Thymus (tissue), 11 donors: ENCODE results near the gene PDGFA. TPM values are rescaled to one million over a fixed set of nuclear protein-coding genes. Genes with fewer than 3 reads are reported as not detected.
A peak's percentile ranks its signal among the peaks of the same experiment; 100 is the strongest.

Source experiments
- DNase-seq, 9 donors: peaks; one replicate each; pipeline ENCODE4 v3.0.0-alpha.2; 2013; ENCODE audit warnings: low spot score in 9 of 9, low read depth in 6 of 9, missing footprints in 1 of 9
- H3K27ac ChIP-seq, 2 donors: one replicate each; pipeline ENCODE4 v1.5.1; 2013; ENCODE audit warnings: control low read depth in 1 of 2, low read depth in 1 of 2, low read length in 1 of 2, mild to moderate bottlenecking in 1 of 2, moderate library complexity in 1 of 2
- H3K27me3 ChIP-seq, 2 donors: one replicate each; pipeline ENCODE4 v1.5.1; 2013; ENCODE audit warnings: low read length in 1 of 2; ENCODE audit not compliant: control insufficient read depth in 2 of 2, insufficient read depth in 1 of 2
- H3K36me3 ChIP-seq, 2 donors: one replicate each; pipeline ENCODE4 v1.5.1; 2013; ENCODE audit warnings: low read length in 1 of 2, mild to moderate bottlenecking in 1 of 2, moderate library complexity in 1 of 2; ENCODE audit not compliant: control insufficient read depth in 2 of 2, insufficient read depth in 2 of 2
- H3K4me1 ChIP-seq, 2 donors: one replicate each; pipeline ENCODE4 v1.5.1; 2013; ENCODE audit warnings: low read length in 2 of 2; ENCODE audit not compliant: control insufficient read depth in 2 of 2, insufficient read depth in 2 of 2
- H3K4me3 ChIP-seq, 2 donors: one replicate each; pipeline ENCODE4 v1.5.1; 2013; ENCODE audit warnings: low read length in 2 of 2, control low read depth in 1 of 2, mild to moderate bottlenecking in 1 of 2
- H3K9me3 ChIP-seq, 2 donors: one replicate each; pipeline ENCODE4 v1.5.1; 2013; ENCODE audit warnings: low read length in 1 of 2, mild to moderate bottlenecking in 1 of 2; ENCODE audit not compliant: control insufficient read depth in 2 of 2, insufficient read depth in 1 of 2
- WGBS: extraction: QIAGEN DNeasy Blood & Tissue Kit; methylation state at CpG from one replicate; pipeline ENCODE4 v1.1.7; 2013; 5-methylcytosine and 5-hydroxymethylcytosine counted together
- polyA plus RNA-seq: library from polyadenylated mRNA; stranded (reverse); fragments of 200-250 nt; gene quantifications from one replicate; pipeline ENCODE4 v1.2.3, GENCODE V29; 2013
- total RNA-seq: library from RNA; stranded (reverse); fragments of 120-200 nt; gene quantifications from one replicate; pipeline ENCODE4 v1.2.4, GENCODE V29; 2013
- donor health status: healthy.

PDGFA gene
- total and polyA plus RNA-seq, 2 donors = 8.1 to 15.1 TPM

DNA sequence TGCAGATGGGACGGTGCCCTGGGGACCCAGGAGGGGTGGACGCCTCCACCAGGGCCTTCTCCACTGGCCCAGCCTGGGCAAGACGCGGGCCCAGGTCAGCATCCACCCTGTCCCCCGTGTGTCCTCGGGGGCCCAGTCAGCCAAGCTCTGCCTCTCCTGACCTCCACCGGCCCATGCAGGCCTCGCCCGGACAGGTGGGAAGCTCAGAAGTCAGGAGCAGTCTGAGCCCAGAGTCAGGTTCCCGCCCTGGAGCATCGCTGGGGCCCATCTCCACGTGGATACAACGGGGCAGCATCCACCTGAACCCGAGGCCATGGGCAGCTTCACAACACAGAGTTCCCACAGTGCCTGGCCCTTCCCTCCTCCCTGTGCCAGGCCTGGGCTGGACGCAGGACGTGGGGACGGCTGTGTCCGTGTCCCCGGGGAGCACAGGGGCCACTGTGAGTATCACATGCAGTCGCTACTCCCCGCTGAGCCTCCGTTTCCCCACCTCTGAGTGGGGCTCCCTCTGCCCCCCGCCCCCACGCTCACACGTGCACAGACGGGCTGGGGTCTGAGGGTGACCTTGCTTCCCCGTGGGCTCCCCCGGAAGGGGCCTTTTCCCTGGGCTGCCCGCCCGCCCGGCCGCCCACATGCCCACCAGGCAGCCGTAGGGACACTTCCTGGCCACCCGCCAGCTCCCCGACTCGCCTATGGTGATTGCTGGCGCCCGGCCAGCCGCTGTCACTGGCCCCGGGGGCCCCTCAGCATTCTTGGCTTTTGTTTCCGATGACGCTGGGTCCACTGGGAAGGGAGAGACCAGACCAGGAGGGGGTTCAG is 64.3 kb downstream of the PDGFA start:
- H3K4me3 ChIP-seq = no peak overlapping the region
- peak in 1 of 9 donors; percentile 8 for DNase-seq
- H3K36me3 ChIP-seq = no peaks in the 10 kb centered on the region
- H3K9me3 ChIP-seq = no peaks in the 10 kb centered on the region
- H3K4me1 ChIP-seq = peaks cover 3 to 30% of the 10 kb centered on the region in 2 donors
- peaks cover 2 to 40% of the 10 kb centered on the region in 2 donors for H3K27me3 ChIP-seq
- H3K27ac ChIP-seq = no peak overlapping the region
- WGBS = 82% methylated on average over 42 of the region's 42 CpGs

DNA sequence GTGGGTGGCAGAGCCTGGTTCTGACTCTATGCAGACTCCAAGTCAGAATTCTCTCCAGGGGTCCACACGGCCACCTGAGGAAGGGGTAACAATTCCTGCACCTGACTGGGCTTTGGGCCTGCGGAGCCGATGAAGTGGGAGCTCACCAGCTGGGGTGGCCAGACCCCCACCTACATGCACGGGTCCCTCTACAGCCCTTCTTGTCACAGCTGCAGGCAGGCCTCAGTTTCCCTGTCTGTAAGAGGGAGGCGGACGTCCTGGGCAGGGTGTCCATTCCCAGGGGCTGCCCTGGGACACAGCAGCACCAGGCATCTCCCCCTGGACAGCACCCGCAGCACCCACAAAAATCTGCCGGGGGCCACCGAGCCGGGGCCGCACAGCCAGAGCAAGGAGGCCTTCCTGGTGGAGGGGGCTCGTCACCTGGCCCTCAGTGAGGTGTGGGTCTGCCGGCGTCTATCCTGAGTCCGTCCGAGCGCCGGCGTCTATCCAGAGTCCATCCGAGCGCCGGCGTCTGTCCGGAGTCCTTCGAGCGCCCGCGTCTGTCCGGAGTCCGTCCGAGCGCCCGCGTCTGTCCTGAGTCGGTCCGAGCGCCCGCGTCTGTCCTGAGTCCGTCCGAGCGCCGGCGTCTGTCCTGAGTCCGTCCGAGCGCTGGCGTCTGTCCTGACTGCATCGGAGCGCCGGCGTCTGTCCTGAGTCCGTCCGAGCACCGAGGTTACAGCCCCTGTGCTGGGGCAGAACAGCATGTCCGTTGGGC is 65.1 kb downstream of the PDGFA start:
- H3K9me3 ChIP-seq = no peaks in the 10 kb centered on the region
- H3K27me3 ChIP-seq = peaks cover 2 to 45% of the 10 kb centered on the region in 2 donors
- H3K36me3 ChIP-seq = no peaks in the 10 kb centered on the region
- 95% methylated on average over 56 of the region's 56 CpGs for WGBS
- DNase-seq = no peak
- peaks cover 3 to 35% of the 10 kb centered on the region in 2 donors for H3K4me1 ChIP-seq
- no peak overlapping the region for H3K27ac ChIP-seq
- no peak overlapping the region for H3K4me3 ChIP-seq

DNA sequence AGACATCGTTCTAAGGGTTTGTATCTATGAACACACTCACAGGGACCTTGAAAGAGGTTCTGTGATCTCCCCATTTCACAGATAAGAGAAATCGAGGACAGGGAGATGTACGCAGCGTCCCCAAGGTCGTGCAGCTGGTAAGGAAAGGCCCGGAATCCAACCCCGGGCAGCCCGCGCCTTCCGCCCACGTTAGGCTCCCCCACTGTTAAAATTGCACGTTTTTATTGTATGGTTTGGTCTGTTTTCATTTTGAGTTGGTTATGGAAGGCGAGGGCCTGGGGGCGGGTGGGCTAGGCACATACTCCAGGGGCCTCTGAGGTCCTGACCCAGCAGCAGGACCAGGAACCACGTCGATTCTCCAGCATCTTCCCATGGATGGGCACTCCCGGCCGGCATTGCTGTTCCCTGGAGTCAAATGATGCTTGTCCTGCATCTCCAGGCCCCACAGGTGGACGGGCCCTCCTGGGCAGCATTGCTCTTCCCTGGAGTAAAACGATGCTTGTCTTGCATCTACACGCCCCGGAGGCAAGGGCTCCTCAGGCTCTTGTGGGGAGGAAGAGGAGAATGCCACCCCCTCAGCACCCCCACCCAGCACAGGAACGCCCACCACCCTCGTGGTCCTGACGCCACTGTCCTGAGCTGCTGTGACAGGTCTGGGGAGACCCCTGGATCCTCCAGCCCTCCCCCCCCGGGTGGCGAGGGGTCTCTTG is 65.9 kb downstream of the PDGFA start:
- Histone ChIP-seq H3K36me3 (no peaks in the 10 kb centered on the region), H3K27ac (no peak overlapping the region), H3K9me3 (no peaks in the 10 kb centered on the region), H3K4me1 (peaks cover 3 to 40% of the 10 kb centered on the region in 2 donors), H3K4me3 (no peak overlapping the region), H3K27me3 (peaks cover 2 to 45% of the 10 kb centered on the region in 2 donors)
- DNase-seq = no peak
- 95% methylated on average over 27 of the region's 27 CpGs for WGBS

DNA sequence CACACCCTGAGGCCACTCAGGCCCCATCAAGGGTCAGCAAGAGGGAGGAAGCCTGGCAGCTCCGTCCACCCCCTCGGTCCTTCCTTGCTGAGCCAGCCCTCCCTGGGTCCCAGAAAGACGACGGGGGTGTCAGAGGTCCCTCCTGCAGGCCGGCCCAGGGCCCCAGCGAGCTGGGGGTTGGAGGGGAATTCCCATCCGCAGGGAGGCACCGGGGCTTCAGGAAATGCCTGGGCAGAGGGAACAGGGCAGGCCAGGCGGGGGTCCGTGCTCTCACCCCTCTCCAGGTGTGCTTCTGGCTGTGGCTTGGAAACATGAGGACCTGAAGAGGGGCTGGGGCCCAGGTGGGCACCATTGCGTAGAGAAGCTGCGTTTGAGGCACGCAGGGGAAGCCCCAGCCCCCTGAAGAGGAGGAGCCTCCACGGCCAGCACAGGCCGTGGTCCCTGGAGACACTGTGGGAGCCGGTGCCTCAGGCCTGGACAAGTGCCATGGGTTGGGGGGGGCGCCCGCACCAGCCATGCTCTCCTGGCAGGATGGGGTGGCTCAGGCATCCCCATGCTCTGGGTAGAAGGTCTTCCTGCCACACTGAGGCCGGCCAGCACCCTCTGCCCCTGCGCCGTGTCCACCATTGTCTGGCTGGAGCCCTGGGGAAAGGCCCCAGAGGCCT is 66.7 kb downstream of the PDGFA start:
- Histone ChIP-seq H3K36me3 (no peaks in the 10 kb centered on the region), H3K27ac (no peak overlapping the region), H3K27me3 (peaks cover 2 to 45% of the 10 kb centered on the region in 2 donors), H3K4me3 (no peak overlapping the region), H3K4me1 (peaks cover 3 to 40% of the 10 kb centered on the region in 2 donors), H3K9me3 (no peaks in the 10 kb centered on the region)
- no peak for DNase-seq
- WGBS = 72% methylated on average over 21 of the region's 21 CpGs

DNA sequence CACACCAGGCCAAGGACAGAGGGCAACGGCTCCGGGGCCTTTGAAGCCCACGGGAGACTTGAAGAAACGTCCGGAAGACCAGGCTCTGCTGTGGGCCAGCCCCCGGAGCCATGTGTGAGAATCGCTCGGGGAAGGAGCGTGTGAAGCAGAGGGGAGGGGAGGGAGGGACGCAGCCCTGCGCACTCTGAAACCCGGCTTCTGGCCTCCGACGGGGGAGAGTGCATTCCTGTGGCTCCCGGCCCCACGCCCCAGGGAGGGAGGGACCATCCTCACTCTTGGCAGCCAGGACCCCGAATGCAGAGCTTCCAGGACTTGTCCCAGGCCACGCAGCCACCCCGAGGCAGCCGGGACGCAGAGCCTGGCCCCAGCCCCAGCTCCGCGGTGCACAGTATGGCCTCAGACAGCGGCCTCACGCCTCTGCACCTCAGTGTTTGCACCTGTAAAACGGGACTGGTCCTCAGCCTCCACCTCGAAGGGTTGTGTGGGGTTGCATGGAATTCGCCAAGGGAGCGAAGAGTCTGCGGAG is 67.4 kb downstream of the PDGFA start:
- no peak overlapping the region for H3K4me3 ChIP-seq
- peak in 1 of 9 donors; percentile 24 for DNase-seq
- WGBS = 34% methylated on average over 30 of the region's 30 CpGs
- H3K36me3 ChIP-seq = no peaks in the 10 kb centered on the region
- H3K27me3 ChIP-seq = peaks cover 2 to 45% of the 10 kb centered on the region in 2 donors
- H3K9me3 ChIP-seq = no peaks in the 10 kb centered on the region
- peaks cover 3 to 40% of the 10 kb centered on the region in 2 donors for H3K4me1 ChIP-seq
- H3K27ac ChIP-seq = no peak overlapping the region

DNA sequence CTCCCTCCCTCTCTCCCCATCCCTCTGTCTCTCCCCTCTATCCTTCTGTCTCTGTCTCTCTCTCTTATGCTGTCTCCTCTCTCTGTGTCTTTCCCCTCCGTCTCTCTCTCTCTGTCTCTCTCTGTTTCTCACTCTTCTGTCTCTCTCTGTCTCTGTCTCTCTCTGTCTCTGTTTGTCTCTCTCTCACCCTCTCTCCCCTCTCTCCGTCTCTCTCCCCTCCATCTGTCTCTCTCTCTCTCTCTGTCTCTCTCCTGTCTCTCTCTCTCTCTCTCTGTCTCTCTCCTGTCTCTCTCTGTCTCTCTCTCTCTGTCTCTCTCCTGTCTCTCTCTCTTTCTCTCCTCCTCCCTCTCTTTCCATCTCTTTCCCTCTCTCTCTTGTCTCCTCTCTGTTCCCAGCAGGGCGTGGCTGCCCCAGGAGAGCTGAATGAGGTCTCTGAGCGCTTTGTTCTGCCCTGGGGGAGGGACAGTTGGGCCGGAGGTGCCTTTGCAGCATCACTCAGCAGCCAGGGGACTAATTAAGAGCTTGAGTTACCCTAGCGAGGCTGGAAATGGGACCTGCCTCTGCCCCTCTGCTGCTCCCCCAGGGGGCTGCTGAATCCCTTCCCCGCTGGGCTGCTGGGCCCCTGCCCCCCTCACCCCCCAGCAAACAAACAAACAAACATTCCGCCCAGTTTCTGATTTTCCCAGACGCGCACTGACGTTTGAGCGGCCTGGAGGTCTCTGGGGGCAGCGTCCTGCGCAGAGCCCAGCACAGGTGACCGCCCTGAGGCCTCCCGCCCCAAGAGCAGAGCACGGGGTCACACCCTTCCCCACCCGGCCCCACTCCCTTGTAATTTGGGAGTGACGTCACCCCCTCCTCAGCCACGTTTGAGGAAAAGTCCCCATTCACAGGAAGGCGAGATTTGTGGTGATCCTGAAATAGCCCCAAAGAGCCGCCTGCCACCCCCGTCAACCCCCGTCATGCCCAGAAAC is 68.1 kb downstream of the PDGFA start:
- 64% methylated on average over 24 of the region's 24 CpGs for WGBS
- Histone ChIP-seq H3K36me3 (no peaks in the 10 kb centered on the region), H3K27ac (no peak overlapping the region), H3K9me3 (no peaks in the 10 kb centered on the region), H3K4me1 (peaks cover 3 to 40% of the 10 kb centered on the region in 2 donors), H3K27me3 (peaks cover 2 to 45% of the 10 kb centered on the region in 2 donors), H3K4me3 (no peak overlapping the region)
- no peak for DNase-seq

DNA sequence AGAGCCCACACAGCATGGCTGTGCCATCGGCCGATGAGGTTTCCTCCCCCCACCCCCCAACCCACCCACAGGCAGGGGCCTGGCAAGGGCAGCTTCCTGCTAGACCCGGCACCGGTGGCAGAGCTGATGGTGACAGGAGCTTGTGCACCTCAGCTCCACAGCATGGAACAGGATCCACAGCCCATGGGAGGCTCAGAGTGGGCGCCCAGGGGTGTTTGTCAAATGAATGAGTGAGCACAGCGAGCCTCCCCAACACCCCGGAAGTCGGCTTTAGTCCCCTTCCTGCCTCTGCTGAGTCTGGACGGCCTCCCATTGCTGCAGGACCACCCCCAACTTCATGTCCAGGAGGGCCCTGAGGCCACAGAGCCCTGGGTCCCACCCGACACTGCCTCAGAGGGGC is 68.9 kb downstream of the PDGFA start:
- DNase-seq = peak in 1 of 9 donors; percentile 27

DNA sequence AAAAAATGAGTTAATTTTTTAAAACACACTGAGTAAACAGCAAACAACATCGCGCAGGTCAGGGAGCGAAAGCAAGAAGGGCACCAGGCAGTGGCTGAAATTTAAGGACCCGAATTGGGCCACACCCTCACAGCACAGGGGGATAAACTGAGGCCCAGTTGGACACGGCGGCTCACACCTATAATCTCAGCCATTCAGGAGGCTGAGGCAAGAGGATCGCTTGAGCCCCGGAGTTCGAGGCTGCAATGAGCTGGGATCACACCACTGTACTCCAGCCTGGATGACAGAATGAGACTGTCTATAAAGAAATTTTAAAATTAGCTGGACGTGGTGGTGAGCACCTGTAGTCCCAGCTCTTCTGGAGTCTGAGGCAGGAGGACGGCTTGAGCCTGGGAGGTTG is 69.6 kb downstream of the PDGFA start:
- H3K4me1 ChIP-seq = peaks cover 3 to 38% of the 10 kb centered on the region in 2 donors
- WGBS = 95% methylated on average over 11 of the region's 11 CpGs
- H3K27ac ChIP-seq = peak overlapping the region in 1 of 2 donors; percentile 86
- peaks cover 2 to 45% of the 10 kb centered on the region in 2 donors for H3K27me3 ChIP-seq
- H3K36me3 ChIP-seq = no peaks in the 10 kb centered on the region
- H3K9me3 ChIP-seq = no peaks in the 10 kb centered on the region
- DNase-seq = no peak
- H3K4me3 ChIP-seq = no peak overlapping the region

More for the DNA sequence above, 68.9 kb downstream of the PDGFA start:
- 22% methylated on average over 10 of the region's 10 CpGs for WGBS
- Histone ChIP-seq H3K4me1 (peaks cover 3 to 40% of the 10 kb centered on the region in 2 donors), H3K27me3 (peaks cover 2 to 45% of the 10 kb centered on the region in 2 donors), H3K27ac (no peak overlapping the region), H3K9me3 (no peaks in the 10 kb centered on the region), H3K4me3 (no peak overlapping the region), H3K36me3 (no peaks in the 10 kb centered on the region)
